Measurements from ENCODE around the gene THRB. TPM values are rescaled to one million over a fixed set of nuclear protein-coding genes. Genes with fewer than 3 reads are reported as not detected.

THRB gene
- total RNA-seq, 6 experiments from 2014 or later: 14.5 to 29.5 (median 17.3) TPM

- Histone ChIP-seq H3K4me3 (no peak overlapping the region), H3K27ac (no peak overlapping the region), H3K9me3 (no peaks in the 10 kb centered on the region), H3K4me1 (peaks cover 0 to 12% (median 2%) of the 10 kb centered on the region in 4 donors), H3K36me3 (no peaks in the 10 kb centered on the region), H3K27me3 (no peaks in the 10 kb centered on the region)
- intact Hi-C loops (cut with DNase I): no loop called here
- WGBS (ENCODE audit: insufficient coverage, low coverage, low lambda C conversion rate, missing lambda C conversion rate): 68% methylated on average over 2 of the region's 2 CpGs
- ATAC-seq: no peak
- no peak for DNase-seq
- no peak for TF ChIP-seq CTCF (IDR thresholded peaks at IDR 0.05)
- TF ChIP-seq POLR2A (IDR thresholded peaks at IDR 0.05): no peak
These were observed 329.1 kb downstream of the THRB start for GRCh38 chr3:24165603-24165982.

GRCh38 chr3:24164967-24165602 lies 329.6 kb downstream of the THRB start:
- 88% methylated on average over 8 of the region's 14 CpGs for WGBS (ENCODE audit: insufficient coverage, low coverage, low lambda C conversion rate, missing lambda C conversion rate)
- H3K9me3 ChIP-seq: no peaks in the 10 kb centered on the region
- ATAC-seq: peak; percentile 9 to 37 (median 31)

GRCh38 chr3:24162929-24163328 lies 331.7 kb downstream of the THRB start:
- Histone ChIP-seq H3K36me3 (no peaks in the 10 kb centered on the region), H3K27me3 (no peaks in the 10 kb centered on the region), H3K27ac (no peak overlapping the region), H3K4me1 (peaks cover 0 to 12% (median 2%) of the 10 kb centered on the region in 4 donors), H3K4me3 (no peak overlapping the region), H3K9me3 (no peaks in the 10 kb centered on the region)
- 44% methylated on average over 3 of the region's 3 CpGs for WGBS (ENCODE audit: insufficient coverage, low coverage, low lambda C conversion rate, missing lambda C conversion rate)
- intact Hi-C loops (cut with DNase I): no loop called here
- DNase-seq (no peak), ATAC-seq (no peak)
- no peak for TF ChIP-seq CTCF (IDR thresholded peaks at IDR 0.05)
- TF ChIP-seq POLR2A (IDR thresholded peaks at IDR 0.05): no peak

More at GRCh38 chr3:24164967-24165602, 329.6 kb downstream of the THRB start:
- no peaks in the 10 kb centered on the region for H3K27me3 ChIP-seq
- TF ChIP-seq CTCF (IDR thresholded peaks at IDR 0.05) (no peak), POLR2A (IDR thresholded peaks at IDR 0.05) (no peak)
- no peak overlapping the region for H3K4me3 ChIP-seq
- intact Hi-C loops (cut with DNase I): no loop called here
- DNase-seq: no peak
- peaks cover 0 to 12% (median 2%) of the 10 kb centered on the region in 4 donors for H3K4me1 ChIP-seq
- no peak overlapping the region for H3K27ac ChIP-seq
- H3K36me3 ChIP-seq: no peaks in the 10 kb centered on the region

GRCh38 chr3:24161841-24162240 lies 332.8 kb downstream of the THRB start:
- intact Hi-C loops (cut with DNase I): no loop called here
- Histone ChIP-seq H3K4me1 (peaks cover 0 to 8% (median 1%) of the 10 kb centered on the region in 4 donors), H3K9me3 (no peaks in the 10 kb centered on the region), H3K27me3 (no peaks in the 10 kb centered on the region), H3K36me3 (no peaks in the 10 kb centered on the region), H3K27ac (no peak overlapping the region), H3K4me3 (no peak overlapping the region)
- DNase-seq (no peak), ATAC-seq (no peak)
- WGBS (ENCODE audit: insufficient coverage, low coverage, low lambda C conversion rate, missing lambda C conversion rate): 54% methylated on average over 3 of the region's 7 CpGs
- TF ChIP-seq POLR2A (IDR thresholded peaks at IDR 0.05): no peak
- TF ChIP-seq CTCF (IDR thresholded peaks at IDR 0.05): no peak
